ENCODE results near the gene NXPE4. TPM values are rescaled to one million over a fixed set of nuclear protein-coding genes. Genes with fewer than 3 reads are reported as not detected.
"Not testable (repeated sequence)": the region's sequence is repeated elsewhere in the genome, so short reads cannot be mapped to it uniquely, and the experiment has no call there.

The NXPE4 gene
- total RNA-seq (2021; ENCODE audit: unreplicated experiment) (not detected), Bru-seq, nascent RNA (not detected), BruChase-seq, experiment 1, labeled RNA remaining after a 2-hour chase (not detected), BruChase-seq, experiment 2, labeled RNA remaining after a 6-hour chase (not detected)
- polyA plus RNA-seq (2012; ENCODE audit: insufficient read length) = not detected
- long read RNA-seq = 0 reads

- Histone ChIP-seq H3K9me3 (ENCODE audit: control insufficient read depth, insufficient read depth, low read depth, low read length) (no peaks in the 10 kb centered on the region), H3K4me1 (ENCODE audit: control insufficient read depth, insufficient read depth, low read length) (no peaks in the 10 kb centered on the region), H3K36me3 (ENCODE audit: control insufficient read depth, insufficient read depth, low read length) (no peaks in the 10 kb centered on the region), H3K4me3 (ENCODE audit: low read depth in 2 of 2, low read length in 2 of 2) (no peak within 1 kb of the TSS), H3K27ac (ENCODE audit: low read length) (no peak within 1 kb of the TSS), H3K27me3 (ENCODE audit: control insufficient read depth, insufficient read depth, low read length) (no peaks in the 10 kb centered on the region)
- ATAC-seq (no peak), DNase-seq (ENCODE audit: low read depth, low spot score) (no peak)
- TF ChIP-seq REST (IDR thresholded peaks at IDR 0.05; ENCODE audit: insufficient read depth in 1 of 2, low read depth in 2 of 2, low read length in 1 of 2) = no peak
- TF ChIP-seq TCF7L2 (IDR thresholded peaks at IDR 0.05; ENCODE audit: low read depth, low read length) = no peak
- TF ChIP-seq CTCF (IDR thresholded peaks at IDR 0.05) = no peak
- no peak for TF ChIP-seq SIN3A (IDR thresholded peaks at IDR 0.05; ENCODE audit: borderline replicate concordance, insufficient read depth, low read depth, low read length)
- TF ChIP-seq POLR2AphosphoS5 (IDR thresholded peaks at IDR 0.05; ENCODE audit: low read depth, low read length) = no peak
- intact Hi-C loops (cut with micrococcal nuclease; ENCODE audit: unreplicated experiment) (no loop called here), in situ Hi-C loops (cut with HindIII; ENCODE audit: low pct_unique_long_range_greater_than_20kb, low sequenced_read_pairs) (no loop called here)
- POLR2A ChIA-PET = no interaction called here
- CTCF ChIA-PET = no interaction called here
- no TSS peak for BruUV-seq (replicated peaks)
These were observed at the start of gene NXPE4 for GRCh38 chr11:114595571-114595970. Gene NXPE4, minus strand, starts transcription at chr11:114595786. Its CDS starts 1,027 bp downstream, at chr11:114594759.

GRCh38 chr11:114639440-114639839 lies 43.9 kb upstream of the NXPE4 start:
- in situ Hi-C loops (cut with HindIII; ENCODE audit: low pct_unique_long_range_greater_than_20kb, low sequenced_read_pairs); ATAC-seq; CTCF ChIA-PET; H3K27me3 ChIP-seq (ENCODE audit: control insufficient read depth, insufficient read depth, low read length); H3K9me3 ChIP-seq (ENCODE audit: control insufficient read depth, insufficient read depth, low read depth, low read length); POLR2A ChIA-PET; H3K36me3 ChIP-seq (ENCODE audit: control insufficient read depth, insufficient read depth, low read length); DNase-seq (ENCODE audit: low read depth, low spot score); H3K4me1 ChIP-seq (ENCODE audit: control insufficient read depth, insufficient read depth, low read length); H3K27ac ChIP-seq (ENCODE audit: low read length); intact Hi-C loops (cut with micrococcal nuclease; ENCODE audit: unreplicated experiment); BruUV-seq (replicated peaks): not testable (repeated sequence)
- peak overlapping the region in 1 of 2 experiments; percentile 16; a peak in 1 of 4 replicates for H3K4me3 ChIP-seq (ENCODE audit: low read depth in 2 of 2, low read length in 2 of 2)

- DNase-seq (ENCODE audit: low read depth, low spot score); H3K9me3 ChIP-seq (ENCODE audit: control insufficient read depth, insufficient read depth, low read depth, low read length); H3K4me1 ChIP-seq (ENCODE audit: control insufficient read depth, insufficient read depth, low read length); H3K27ac ChIP-seq (ENCODE audit: low read length); in situ Hi-C loops (cut with HindIII; ENCODE audit: low pct_unique_long_range_greater_than_20kb, low sequenced_read_pairs); H3K27me3 ChIP-seq (ENCODE audit: control insufficient read depth, insufficient read depth, low read length); ATAC-seq; BruUV-seq (replicated peaks); intact Hi-C loops (cut with micrococcal nuclease; ENCODE audit: unreplicated experiment); H3K36me3 ChIP-seq (ENCODE audit: control insufficient read depth, insufficient read depth, low read length); POLR2A ChIA-PET; CTCF ChIA-PET; H3K4me3 ChIP-seq (ENCODE audit: low read depth in 2 of 2, low read length in 2 of 2): not testable (repeated sequence)
These were observed 35.9 kb upstream of the NXPE4 start for GRCh38 chr11:114631445-114631965.

Measured in Panc1 (cell line).